ENCODE results near the gene GALR1. TPM values are rescaled to one million over a fixed set of nuclear protein-coding genes. Genes with fewer than 3 reads are reported as not detected.

Gene GALR1
- total RNA-seq, 4 donors from 2014 or later, result 0.08 to 0.16 TPM; not detected in 2

GRCh38 chr18:77298172-77298571 lies 48.5 kb downstream of the GALR1 start:
- H3K27me3 ChIP-seq, result no peaks in the 10 kb centered on the region
- no peaks in the 10 kb centered on the region for H3K36me3 ChIP-seq
- H3K4me1 ChIP-seq, result no peaks in the 10 kb centered on the region
- WGBS, result 58% methylated on average over 8 of the region's 8 CpGs
- no peak overlapping the region for H3K4me3 ChIP-seq
- TF ChIP-seq POLR2AphosphoS5 (IDR thresholded peaks at IDR 0.05) (no peak), CTCF (IDR thresholded peaks at IDR 0.05) (no peak), POLR2A (IDR thresholded peaks at IDR 0.05) (no peak), EP300 (IDR thresholded peaks at IDR 0.05) (no peak)
- no peak for DNase-seq (ENCODE audit: low spot score in 2 of 2)
- no peak overlapping the region for H3K27ac ChIP-seq
- H3K9me3 ChIP-seq, result no peaks in the 10 kb centered on the region

- no peak overlapping the region for H3K27ac ChIP-seq
- no peak overlapping the region for H3K4me3 ChIP-seq
- WGBS, result 63% methylated on average over 6 of the region's 6 CpGs
- no peak for DNase-seq (ENCODE audit: low spot score in 2 of 2)
- H3K4me1 ChIP-seq, result no peaks in the 10 kb centered on the region
- H3K36me3 ChIP-seq, result no peaks in the 10 kb centered on the region
- no peaks in the 10 kb centered on the region for H3K9me3 ChIP-seq
- H3K27me3 ChIP-seq, result no peaks in the 10 kb centered on the region
- TF ChIP-seq POLR2AphosphoS5 (IDR thresholded peaks at IDR 0.05), result no peak
- TF ChIP-seq CTCF (IDR thresholded peaks at IDR 0.05), result no peak
- no peak for TF ChIP-seq POLR2A (IDR thresholded peaks at IDR 0.05)
- no peak for TF ChIP-seq EP300 (IDR thresholded peaks at IDR 0.05)
Observed at GRCh38 chr18:77299706-77300105, 50.1 kb downstream of the GALR1 start.

DNA sequence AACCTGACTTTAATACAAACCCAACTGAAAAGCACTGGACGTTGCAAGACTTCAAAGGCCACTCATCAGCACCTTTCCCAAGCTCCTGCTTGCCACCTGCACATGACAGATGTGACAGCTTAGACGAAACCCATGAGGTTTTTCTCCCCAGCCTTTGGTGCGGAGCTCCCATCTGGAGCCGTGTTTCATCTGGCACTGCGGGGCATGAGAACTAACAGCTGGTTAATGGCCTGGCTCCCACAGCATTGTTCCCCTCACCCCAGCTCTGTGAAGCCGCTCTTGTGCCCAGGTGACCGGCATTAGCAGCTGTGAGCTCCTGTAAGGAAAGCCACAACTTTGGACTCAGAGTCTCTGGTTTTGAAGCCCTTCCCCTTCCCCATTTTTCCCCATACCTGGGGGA lies 50.9 kb downstream of the GALR1 start:
- no peak for DNase-seq (ENCODE audit: low spot score in 2 of 2)
- Histone ChIP-seq H3K36me3 (no peaks in the 10 kb centered on the region), H3K4me3 (no peak overlapping the region), H3K9me3 (no peaks in the 10 kb centered on the region), H3K27ac (no peak overlapping the region), H3K27me3 (no peaks in the 10 kb centered on the region), H3K4me1 (no peaks in the 10 kb centered on the region)
- WGBS, result 74% methylated on average over 7 of the region's 7 CpGs
- TF ChIP-seq CTCF (IDR thresholded peaks at IDR 0.05) (no peak), POLR2AphosphoS5 (IDR thresholded peaks at IDR 0.05) (no peak), EP300 (IDR thresholded peaks at IDR 0.05) (no peak), POLR2A (IDR thresholded peaks at IDR 0.05) (no peak)

DNA sequence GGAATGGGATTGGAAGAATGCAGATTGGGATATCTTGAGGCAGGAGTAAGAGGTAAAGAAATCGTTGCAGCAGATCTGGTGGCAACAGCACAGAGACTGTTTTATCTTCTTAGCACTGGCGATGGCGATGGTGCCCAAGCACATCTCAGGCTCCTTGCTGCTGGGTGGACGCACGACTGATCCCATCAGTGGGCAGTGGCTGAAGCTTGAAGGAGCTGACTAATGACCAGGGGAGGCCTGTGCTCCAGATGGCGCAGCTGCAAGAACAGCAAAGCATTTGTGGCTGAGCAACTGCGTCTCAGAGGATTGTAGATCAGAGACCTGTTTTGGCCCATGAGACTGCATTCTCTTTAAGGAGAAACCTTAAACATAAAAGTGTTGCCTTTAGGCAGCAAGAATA lies 54.6 kb downstream of the GALR1 start:
- H3K27ac ChIP-seq, result no peak overlapping the region
- 84% methylated on average over 7 of the region's 7 CpGs for WGBS
- no peak for DNase-seq (ENCODE audit: low spot score in 2 of 2)
- no peaks in the 10 kb centered on the region for H3K27me3 ChIP-seq
- no peaks in the 10 kb centered on the region for H3K4me1 ChIP-seq
- no peak for TF ChIP-seq CTCF (IDR thresholded peaks at IDR 0.05)
- no peak for TF ChIP-seq POLR2A (IDR thresholded peaks at IDR 0.05)
- no peak for TF ChIP-seq POLR2AphosphoS5 (IDR thresholded peaks at IDR 0.05)
- no peak for TF ChIP-seq EP300 (IDR thresholded peaks at IDR 0.05)
- H3K9me3 ChIP-seq, result no peaks in the 10 kb centered on the region
- H3K4me3 ChIP-seq, result no peak overlapping the region
- no peaks in the 10 kb centered on the region for H3K36me3 ChIP-seq

- Histone ChIP-seq H3K27me3 (no peaks in the 10 kb centered on the region), H3K9me3 (no peaks in the 10 kb centered on the region), H3K27ac (no peak overlapping the region), H3K4me1 (no peaks in the 10 kb centered on the region), H3K4me3 (no peak overlapping the region), H3K36me3 (no peaks in the 10 kb centered on the region)
- no peak for DNase-seq (ENCODE audit: low spot score in 2 of 2)
- TF ChIP-seq EP300 (IDR thresholded peaks at IDR 0.05), result no peak
- TF ChIP-seq CTCF (IDR thresholded peaks at IDR 0.05), result no peak
- no peak for TF ChIP-seq POLR2A (IDR thresholded peaks at IDR 0.05)
- no peak for TF ChIP-seq POLR2AphosphoS5 (IDR thresholded peaks at IDR 0.05)
- WGBS, result 94% methylated on average over 4 of the region's 4 CpGs
Observed at GRCh38 chr18:77305676-77306075, 56.0 kb downstream of the GALR1 start.
